HUES64 (cell line): ENCODE measurements around the gene DYNC1H1.
"Not testable (repeated sequence)": the region's sequence is repeated elsewhere in the genome, so short reads cannot be mapped to it uniquely, and the experiment has no call there.

ENCODE experiments used
- H3K27ac ChIP-seq: 2 replicates; pipeline ENCODE4 v1.7.0; 2013; ENCODE audit warnings: low read depth, low read length, inconsistent platforms
- H3K27me3 ChIP-seq: 2 replicates; pipeline ENCODE4 v1.6.1; 2013; ENCODE audit warnings: mild to moderate bottlenecking, low read length; ENCODE audit not compliant: insufficient read depth
- H3K36me3 ChIP-seq: 2 replicates; pipeline ENCODE4 v1.6.1; 2013; ENCODE audit warnings: mild to moderate bottlenecking, low read length; ENCODE audit not compliant: insufficient read depth
- H3K4me1 ChIP-seq: 2 replicates; pipeline ENCODE4 v1.6.1; 2013; ENCODE audit warnings: mild to moderate bottlenecking, low read length, moderate library complexity; ENCODE audit not compliant: insufficient read depth
- H3K4me3 ChIP-seq: 2 replicates; pipeline ENCODE4 v1.5.1; 2013; ENCODE audit warnings: mild to moderate bottlenecking, low read length, moderate library complexity
- H3K9ac ChIP-seq: 2 replicates; pipeline ENCODE4 v1.6.1; 2013; ENCODE audit warnings: mild to moderate bottlenecking, low read depth, low read length
- H3K9me3 ChIP-seq: 2 replicates; pipeline ENCODE4 v1.6.1; 2013; ENCODE audit warnings: low read depth, low read length; ENCODE audit not compliant: insufficient read depth
- WGBS: fragments of 150-250, 120-280 bp; methylation state at CpG from one replicate; pipeline ENCODE4 v1.1.7; 2013; ENCODE audit warnings: missing lambda C conversion rate; 5-methylcytosine and 5-hydroxymethylcytosine counted together

DYNC1H1 gene

GRCh38 chr14:101979666-101980065 lies 15.3 kb downstream of the DYNC1H1 start:
- Histone ChIP-seq H3K27me3 (no peaks in the 10 kb centered on the region), H3K36me3 (peaks cover 91% of the 10 kb centered on the region), H3K4me3 (no peak overlapping the region), H3K9me3 (no peaks in the 10 kb centered on the region), H3K4me1 (no peaks in the 10 kb centered on the region), H3K9ac (no peak overlapping the region), H3K27ac (no peak overlapping the region)
- 97% methylated on average over 6 of the region's 6 CpGs for WGBS

GRCh38 chr14:101980251-101980650 lies 15.9 kb downstream of the DYNC1H1 start:
- no peak overlapping the region for H3K9ac ChIP-seq
- H3K4me1 ChIP-seq, result no peaks in the 10 kb centered on the region
- H3K4me3 ChIP-seq, result no peak overlapping the region
- no peak overlapping the region for H3K27ac ChIP-seq
- H3K36me3 ChIP-seq, result peaks cover 89% of the 10 kb centered on the region
- WGBS, result 98% methylated on average over 10 of the region's 10 CpGs
- H3K27me3 ChIP-seq, result no peaks in the 10 kb centered on the region
- H3K9me3 ChIP-seq, result no peaks in the 10 kb centered on the region

GRCh38 chr14:101980700-101981099 lies 16.3 kb downstream of the DYNC1H1 start:
- Histone ChIP-seq H3K9ac (no peak overlapping the region), H3K27ac (no peak overlapping the region)

GRCh38 chr14:101982621-101983020 lies 18.2 kb downstream of the DYNC1H1 start:
- H3K27me3 ChIP-seq, result no peaks in the 10 kb centered on the region
- no peaks in the 10 kb centered on the region for H3K4me1 ChIP-seq
- H3K27ac ChIP-seq, result no peak overlapping the region
- no peaks in the 10 kb centered on the region for H3K9me3 ChIP-seq
- no peak overlapping the region for H3K9ac ChIP-seq
- 77% methylated on average over 5 of the region's 6 CpGs for WGBS
- H3K36me3 ChIP-seq, result peaks cover 90% of the 10 kb centered on the region
- H3K4me3 ChIP-seq, result no peak overlapping the region

More at GRCh38 chr14:101980700-101981099, 16.3 kb downstream of the DYNC1H1 start:
- Histone ChIP-seq H3K4me1 (no peaks in the 10 kb centered on the region), H3K27me3 (no peaks in the 10 kb centered on the region), H3K36me3 (peaks cover 89% of the 10 kb centered on the region), H3K9me3 (no peaks in the 10 kb centered on the region), H3K4me3 (no peak overlapping the region)
- 88% methylated on average over 2 of the region's 2 CpGs for WGBS

GRCh38 chr14:101984831-101985230 lies 20.5 kb downstream of the DYNC1H1 start:
- not testable (repeated sequence) for H3K27ac ChIP-seq, H3K4me1 ChIP-seq, H3K9me3 ChIP-seq, H3K4me3 ChIP-seq, H3K27me3 ChIP-seq, H3K9ac ChIP-seq
- H3K36me3 ChIP-seq, result peaks cover 90% of the 10 kb centered on the region
- 94% methylated on average over 12 of the region's 12 CpGs for WGBS

GRCh38 chr14:101985957-101986356 lies 21.6 kb downstream of the DYNC1H1 start:
- 96% methylated on average over 16 of the region's 16 CpGs for WGBS
- Histone ChIP-seq H3K27ac (no peak overlapping the region), H3K4me3 (no peak overlapping the region), H3K9ac (no peak overlapping the region), H3K36me3 (peaks cover 88% of the 10 kb centered on the region), H3K27me3 (no peaks in the 10 kb centered on the region), H3K4me1 (no peaks in the 10 kb centered on the region), H3K9me3 (no peaks in the 10 kb centered on the region)

- 94% methylated on average over 7 of the region's 7 CpGs for WGBS
- no peaks in the 10 kb centered on the region for H3K27me3 ChIP-seq
- no peaks in the 10 kb centered on the region for H3K9me3 ChIP-seq
- H3K36me3 ChIP-seq, result peaks cover 88% of the 10 kb centered on the region
- H3K9ac ChIP-seq, result no peak overlapping the region
- no peak overlapping the region for H3K27ac ChIP-seq
- H3K4me1 ChIP-seq, result no peaks in the 10 kb centered on the region
- H3K4me3 ChIP-seq, result no peak overlapping the region
Measured at GRCh38 chr14:101986953-101987352, 22.6 kb downstream of the DYNC1H1 start.

- Histone ChIP-seq H3K36me3 (peaks cover 90% of the 10 kb centered on the region), H3K4me3 (no peak overlapping the region), H3K9me3 (no peaks in the 10 kb centered on the region), H3K27ac (no peak overlapping the region), H3K9ac (no peak overlapping the region), H3K27me3 (no peaks in the 10 kb centered on the region), H3K4me1 (no peaks in the 10 kb centered on the region)
- WGBS, result 95% methylated on average over 5 of the region's 6 CpGs
Measured at GRCh38 chr14:101988377-101988776, 24.0 kb downstream of the DYNC1H1 start.

- no peak overlapping the region for H3K27ac ChIP-seq
- 97% methylated on average over 5 of the region's 5 CpGs for WGBS
Measured at GRCh38 chr14:101991352-101991751, 27.0 kb downstream of the DYNC1H1 start.

GRCh38 chr14:101992708-101993107 lies 28.3 kb downstream of the DYNC1H1 start:
- WGBS, result 82% methylated on average over 7 of the region's 7 CpGs
- H3K9ac ChIP-seq, result no peak overlapping the region

More at GRCh38 chr14:101991352-101991751, 27.0 kb downstream of the DYNC1H1 start:
- peaks cover 96% of the 10 kb centered on the region for H3K36me3 ChIP-seq
- no peaks in the 10 kb centered on the region for H3K27me3 ChIP-seq
- H3K4me3 ChIP-seq, result no peak overlapping the region
- no peaks in the 10 kb centered on the region for H3K4me1 ChIP-seq
- no peak overlapping the region for H3K9ac ChIP-seq
- no peaks in the 10 kb centered on the region for H3K9me3 ChIP-seq

GRCh38 chr14:101997429-101998336 lies 33.3 kb downstream of the DYNC1H1 start:
- Histone ChIP-seq H3K36me3 (peaks cover 94% of the 10 kb centered on the region), H3K4me1 (no peaks in the 10 kb centered on the region), H3K4me3 (no peak overlapping the region), H3K9me3 (no peaks in the 10 kb centered on the region), H3K9ac (no peak overlapping the region), H3K27me3 (no peaks in the 10 kb centered on the region), H3K27ac (no peak overlapping the region)
- WGBS, result 94% methylated on average over 17 of the region's 18 CpGs

More at GRCh38 chr14:101992708-101993107, 28.3 kb downstream of the DYNC1H1 start:
- Histone ChIP-seq H3K27me3 (no peaks in the 10 kb centered on the region), H3K27ac (no peak overlapping the region), H3K4me3 (no peak overlapping the region), H3K36me3 (peaks cover 96% of the 10 kb centered on the region), H3K4me1 (no peaks in the 10 kb centered on the region), H3K9me3 (no peaks in the 10 kb centered on the region)
